ENCODE data around the gene TRNAU1AP.
"Not testable (repeated sequence)": the region's sequence is repeated elsewhere in the genome, so short reads cannot be mapped to it uniquely, and the experiment has no call there.

The TRNAU1AP gene

GRCh38 chr1:28521502-28522164 is 31.3 kb upstream of the TRNAU1AP start:
- in situ Hi-C loops (cut with MboI; ENCODE audit: low pct_unique_long_range_greater_than_20kb, low sequenced_read_pairs, unreplicated experiment) = no loop called here
- no peak for TF ChIP-seq CTCF (IDR thresholded peaks at IDR 0.05; ENCODE audit: extremely low read depth, insufficient read depth, missing control alignments)
- DNase-seq (ENCODE audit: low spot score) = no peak

GRCh38 chr1:28522537-28522936 is 30.3 kb upstream of the TRNAU1AP start:
- DNase-seq (ENCODE audit: low spot score); in situ Hi-C loops (cut with MboI; ENCODE audit: low pct_unique_long_range_greater_than_20kb, low sequenced_read_pairs, unreplicated experiment): not testable (repeated sequence)

GRCh38 chr1:28525002-28525642 is 27.8 kb upstream of the TRNAU1AP start:
- in situ Hi-C loops (cut with MboI; ENCODE audit: low pct_unique_long_range_greater_than_20kb, low sequenced_read_pairs, unreplicated experiment); DNase-seq (ENCODE audit: low spot score): not testable (repeated sequence)

GRCh38 chr1:28526886-28527285 is 26.0 kb upstream of the TRNAU1AP start:
- no peak for TF ChIP-seq CTCF (IDR thresholded peaks at IDR 0.05; ENCODE audit: extremely low read depth, insufficient read depth, missing control alignments)
- in situ Hi-C loops (cut with MboI; ENCODE audit: low pct_unique_long_range_greater_than_20kb, low sequenced_read_pairs, unreplicated experiment) = no loop called here
- DNase-seq (ENCODE audit: low spot score) = no peak

GRCh38 chr1:28530456-28530855 is 22.4 kb upstream of the TRNAU1AP start:
- DNase-seq (ENCODE audit: low spot score) = no peak

GRCh38 chr1:28534671-28535070 is 18.2 kb upstream of the TRNAU1AP start:
- TF ChIP-seq CTCF (IDR thresholded peaks at IDR 0.05; ENCODE audit: extremely low read depth, insufficient read depth, missing control alignments) = no peak
- in situ Hi-C loops (cut with MboI; ENCODE audit: low pct_unique_long_range_greater_than_20kb, low sequenced_read_pairs, unreplicated experiment) = no loop called here
- no peak for DNase-seq (ENCODE audit: low spot score)

More at GRCh38 chr1:28530456-28530855, 22.4 kb upstream of the TRNAU1AP start:
- TF ChIP-seq CTCF (IDR thresholded peaks at IDR 0.05; ENCODE audit: extremely low read depth, insufficient read depth, missing control alignments) = no peak
- in situ Hi-C loops (cut with MboI; ENCODE audit: low pct_unique_long_range_greater_than_20kb, low sequenced_read_pairs, unreplicated experiment) = no loop called here

GRCh38 chr1:28535180-28535579 is 17.7 kb upstream of the TRNAU1AP start:
- in situ Hi-C loops (cut with MboI; ENCODE audit: low pct_unique_long_range_greater_than_20kb, low sequenced_read_pairs, unreplicated experiment) = no loop called here
- no peak for TF ChIP-seq CTCF (IDR thresholded peaks at IDR 0.05; ENCODE audit: extremely low read depth, insufficient read depth, missing control alignments)
- no peak for DNase-seq (ENCODE audit: low spot score)
